Limb (tissue), 2 donors: ENCODE data around the gene PACSIN1.

Source experiments
- DNase-seq, 2 donors: peaks; one replicate each; pipeline ENCODE4 v3.0.0-alpha.2; 2016; ENCODE audit errors: extremely low spot score in 2 of 2

PACSIN1 gene

GRCh38 chr6:34514593-34515472, 49.0 kb downstream of the PACSIN1 start:
- DNase-seq = peak; percentile 84

GRCh38 chr6:34515473-34516387, 49.9 kb downstream of the PACSIN1 start:
- no peak for DNase-seq

- peak in 1 of 2 donors; percentile 21 for DNase-seq
These were observed 50.8 kb downstream of the PACSIN1 start for GRCh38 chr6:34516391-34517324.

- no peak for DNase-seq
These were observed 51.6 kb downstream of the PACSIN1 start for GRCh38 chr6:34517461-34517881.

- DNase-seq = peak in 1 of 2 donors; percentile 21
These were observed 52.1 kb downstream of the PACSIN1 start for GRCh38 chr6:34517966-34518365.

GRCh38 chr6:34518669-34519365, 52.9 kb downstream of the PACSIN1 start:
- peak in 1 of 2 donors; percentile 9 for DNase-seq

GRCh38 chr6:34519971-34520644, 54.2 kb downstream of the PACSIN1 start:
- no peak for DNase-seq

GRCh38 chr6:34520645-34521462, 55.0 kb downstream of the PACSIN1 start:
- peak in 1 of 2 donors; percentile 21 for DNase-seq

- DNase-seq = peak in 1 of 2 donors; percentile 18
These were observed 55.8 kb downstream of the PACSIN1 start for GRCh38 chr6:34521463-34522285.

- no peak for DNase-seq
These were observed 56.9 kb downstream of the PACSIN1 start for GRCh38 chr6:34522761-34523160.

- DNase-seq = no peak
These were observed 57.7 kb downstream of the PACSIN1 start for GRCh38 chr6:34523441-34524206.

- peak in 1 of 2 donors; percentile 20 for DNase-seq
These were observed 58.6 kb downstream of the PACSIN1 start for GRCh38 chr6:34524499-34524898.

- DNase-seq = no peak
These were observed 59.1 kb downstream of the PACSIN1 start for GRCh38 chr6:34524971-34525370.

GRCh38 chr6:34525431-34526175, 59.7 kb downstream of the PACSIN1 start:
- no peak for DNase-seq

GRCh38 chr6:34526241-34526972, 60.5 kb downstream of the PACSIN1 start:
- DNase-seq = peak in 1 of 2 donors; percentile 15
